ENCODE data around the gene MTNR1A. TPM values are rescaled to one million over a fixed set of nuclear protein-coding genes. Genes with fewer than 3 reads are reported as not detected.

MTNR1A gene
- polyA plus RNA-seq, 1 donor (not counting 4 experiments of a cell fraction or from before 2014, with no cell fraction given): 0.12 TPM

DNA sequence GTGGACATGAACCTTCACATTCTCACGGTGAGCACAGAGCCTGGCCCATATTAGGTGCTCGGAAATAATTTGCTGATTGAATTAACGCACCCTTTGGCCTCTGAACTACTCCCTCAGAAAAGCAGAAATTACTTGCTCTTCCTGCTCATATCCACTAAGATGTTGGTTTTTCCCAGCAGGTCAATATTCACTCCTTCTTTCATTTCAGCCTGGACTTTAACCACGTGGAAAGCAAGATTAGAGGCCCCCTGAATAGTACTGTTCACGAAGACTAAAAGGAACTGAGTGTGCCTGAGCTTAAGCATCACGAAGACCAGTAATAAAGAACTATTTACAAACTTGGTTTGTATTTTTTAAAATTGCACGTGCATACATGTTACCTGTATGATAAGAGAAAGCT is 9.9 kb downstream of the MTNR1A start:
- dilution Hi-C loops (cut with MboI; ENCODE audit: extremely low pct_ligation_motif_present, low sequenced_read_pairs): no loop called here
- Histone ChIP-seq H3K27ac (ENCODE audit: control insufficient read depth, insufficient read depth, low read length) (no peak overlapping the region), H3K27me3 (ENCODE audit: control insufficient read depth, extremely low read depth, insufficient read depth, low read length) (no peaks in the 10 kb centered on the region), H3K4me1 (ENCODE audit: control insufficient read depth, extremely low read depth, insufficient read depth, low read length) (no peaks in the 10 kb centered on the region), H2AFZ (ENCODE audit: control insufficient read depth, low read length) (no peak overlapping the region), H3K9me3 (ENCODE audit: control insufficient read depth, low read depth, low read length) (peaks cover 5% of the 10 kb centered on the region), H3K9me1 (ENCODE audit: control insufficient read depth, extremely low read depth, insufficient read depth, low read length) (no peaks in the 10 kb centered on the region), H3K4me2 (ENCODE audit: control insufficient read depth, extremely low read depth, insufficient read depth, low read depth, low read length) (no peak overlapping the region), H3K9ac (ENCODE audit: control insufficient read depth, extremely low read depth, insufficient read depth, low read length) (no peak overlapping the region), H3K36me3 (ENCODE audit: control insufficient read depth in 2 of 2, extremely low read depth in 1 of 2, insufficient read depth in 2 of 2, low read length in 2 of 2) (no peaks in the 10 kb centered on the region), H4K20me1 (ENCODE audit: control insufficient read depth, extremely low read depth, insufficient read depth, low read length) (no peaks in the 10 kb centered on the region), H3K79me2 (ENCODE audit: control insufficient read depth, insufficient read depth, low read length) (no peaks in the 10 kb centered on the region), H3K4me3 (ENCODE audit: control insufficient read depth in 2 of 3, extremely low read depth in 1 of 3, insufficient read depth in 2 of 3, low read depth in 1 of 3, low read length in 3 of 3) (no peak overlapping the region)
- TF ChIP-seq, protein P1, sequence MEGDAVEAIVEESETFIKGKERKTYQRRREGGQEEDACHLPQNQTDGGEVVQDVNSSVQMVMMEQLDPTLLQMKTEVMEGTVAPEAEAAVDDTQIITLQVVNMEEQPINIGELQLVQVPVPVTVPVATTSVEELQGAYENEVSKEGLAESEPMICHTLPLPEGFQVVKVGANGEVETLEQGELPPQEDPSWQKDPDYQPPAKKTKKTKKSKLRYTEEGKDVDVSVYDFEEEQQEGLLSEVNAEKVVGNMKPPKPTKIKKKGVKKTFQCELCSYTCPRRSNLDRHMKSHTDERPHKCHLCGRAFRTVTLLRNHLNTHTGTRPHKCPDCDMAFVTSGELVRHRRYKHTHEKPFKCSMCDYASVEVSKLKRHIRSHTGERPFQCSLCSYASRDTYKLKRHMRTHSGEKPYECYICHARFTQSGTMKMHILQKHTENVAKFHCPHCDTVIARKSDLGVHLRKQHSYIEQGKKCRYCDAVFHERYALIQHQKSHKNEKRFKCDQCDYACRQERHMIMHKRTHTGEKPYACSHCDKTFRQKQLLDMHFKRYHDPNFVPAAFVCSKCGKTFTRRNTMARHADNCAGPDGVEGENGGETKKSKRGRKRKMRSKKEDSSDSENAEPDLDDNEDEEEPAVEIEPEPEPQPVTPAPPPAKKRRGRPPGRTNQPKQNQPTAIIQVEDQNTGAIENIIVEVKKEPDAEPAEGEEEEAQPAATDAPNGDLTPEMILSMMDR (optimal IDR thresholded peaks at IDR 0.05 in 1 of 3, IDR thresholded peaks at IDR 0.05 in 1 of 3, conservative IDR thresholded peaks at IDR 0.05 in 1 of 3; ENCODE audit: extremely low read depth in 1 of 3, insufficient read depth in 2 of 3, low read length in 3 of 3): no peak
- no peak for TF ChIP-seq EZH2 (IDR thresholded peaks at IDR 0.05; ENCODE audit: low read length)
- DNase-seq (ENCODE audit: low read depth, low spot score) (no peak), FAIRE-seq (no peak)

DNA sequence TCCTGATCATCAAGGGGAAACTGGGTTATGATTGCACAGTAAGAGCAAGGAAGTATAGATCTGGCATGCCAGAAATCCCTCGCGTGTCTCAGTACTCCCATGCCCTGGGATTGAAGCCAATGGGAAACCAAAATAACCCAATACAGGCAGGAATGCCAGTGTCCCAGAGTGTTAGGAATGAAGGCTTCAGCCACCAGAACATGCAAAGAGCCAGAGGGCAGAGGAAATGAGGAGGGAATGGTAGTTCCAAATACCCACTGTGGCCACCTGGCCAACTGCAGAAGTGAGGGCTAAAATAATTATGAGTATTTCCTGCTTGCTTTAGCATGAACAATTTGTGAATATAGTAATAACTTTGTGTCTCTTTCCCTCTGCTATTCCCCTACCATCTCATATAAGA is 12.2 kb downstream of the MTNR1A start:
- dilution Hi-C loops (cut with MboI; ENCODE audit: extremely low pct_ligation_motif_present, low sequenced_read_pairs): no loop called here
- H3K9me3 ChIP-seq (ENCODE audit: control insufficient read depth, low read depth, low read length): peaks cover 5% of the 10 kb centered on the region

More for the DNA sequence above, 12.2 kb downstream of the MTNR1A start:
- DNase-seq (ENCODE audit: low read depth, low spot score) (no peak), FAIRE-seq (no peak)
- H3K36me3 ChIP-seq (ENCODE audit: control insufficient read depth in 2 of 2, extremely low read depth in 1 of 2, insufficient read depth in 2 of 2, low read length in 2 of 2): no peaks in the 10 kb centered on the region
- H3K4me2 ChIP-seq (ENCODE audit: control insufficient read depth, extremely low read depth, insufficient read depth, low read depth, low read length): no peak overlapping the region
- TF ChIP-seq, protein P1 (optimal IDR thresholded peaks at IDR 0.05 in 1 of 3, IDR thresholded peaks at IDR 0.05 in 1 of 3, conservative IDR thresholded peaks at IDR 0.05 in 1 of 3; ENCODE audit: extremely low read depth in 1 of 3, insufficient read depth in 2 of 3, low read length in 3 of 3): no peak
- TF ChIP-seq EZH2 (IDR thresholded peaks at IDR 0.05; ENCODE audit: low read length): no peak
- no peak overlapping the region for H3K4me3 ChIP-seq (ENCODE audit: control insufficient read depth in 2 of 3, extremely low read depth in 1 of 3, insufficient read depth in 2 of 3, low read depth in 1 of 3, low read length in 3 of 3)
- H3K9ac ChIP-seq (ENCODE audit: control insufficient read depth, extremely low read depth, insufficient read depth, low read length): no peak overlapping the region
- no peaks in the 10 kb centered on the region for H3K79me2 ChIP-seq (ENCODE audit: control insufficient read depth, insufficient read depth, low read length)
- H2AFZ ChIP-seq (ENCODE audit: control insufficient read depth, low read length): no peak overlapping the region
- no peaks in the 10 kb centered on the region for H4K20me1 ChIP-seq (ENCODE audit: control insufficient read depth, extremely low read depth, insufficient read depth, low read length)
- no peaks in the 10 kb centered on the region for H3K9me1 ChIP-seq (ENCODE audit: control insufficient read depth, extremely low read depth, insufficient read depth, low read length)
- no peak overlapping the region for H3K27ac ChIP-seq (ENCODE audit: control insufficient read depth, insufficient read depth, low read length)
- H3K4me1 ChIP-seq (ENCODE audit: control insufficient read depth, extremely low read depth, insufficient read depth, low read length): no peaks in the 10 kb centered on the region
- no peaks in the 10 kb centered on the region for H3K27me3 ChIP-seq (ENCODE audit: control insufficient read depth, extremely low read depth, insufficient read depth, low read length)

Data from keratinocyte (primary cell).